HG02885 (cell line): Measurements from ENCODE around the gene CELF5.
"Not testable (repeated sequence)": the region's sequence is repeated elsewhere in the genome, so short reads cannot be mapped to it uniquely, and the experiment has no call there.

Experiments
- ATAC-seq: cut with Tn5 transposase; IDR thresholded peaks from one replicate; pipeline ENCODE4 v1.9.1; 2021; ENCODE audit warnings: mild to moderate bottlenecking; ENCODE audit not compliant: unreplicated experiment, poor library complexity

The CELF5 gene

GRCh38 chr19:3335431-3336350 is 111.2 kb downstream of the CELF5 start:
- no peak for ATAC-seq

DNA sequence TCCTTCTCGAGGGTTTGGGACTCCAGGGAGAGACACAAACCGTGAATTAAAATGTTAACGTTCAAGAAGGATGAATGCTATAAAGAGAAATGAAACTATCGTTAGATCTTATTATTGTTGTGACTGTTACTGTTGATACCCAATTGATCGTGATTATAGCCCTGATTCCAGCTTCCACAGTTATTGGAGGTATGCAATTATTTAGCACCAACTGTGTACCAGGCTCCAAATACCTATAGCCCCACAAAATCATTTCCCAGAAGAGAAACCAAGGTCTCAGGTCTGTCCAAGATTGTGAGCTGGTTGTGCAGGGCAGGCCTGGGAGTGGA is 111.9 kb downstream of the CELF5 start:
- no peak for ATAC-seq

DNA sequence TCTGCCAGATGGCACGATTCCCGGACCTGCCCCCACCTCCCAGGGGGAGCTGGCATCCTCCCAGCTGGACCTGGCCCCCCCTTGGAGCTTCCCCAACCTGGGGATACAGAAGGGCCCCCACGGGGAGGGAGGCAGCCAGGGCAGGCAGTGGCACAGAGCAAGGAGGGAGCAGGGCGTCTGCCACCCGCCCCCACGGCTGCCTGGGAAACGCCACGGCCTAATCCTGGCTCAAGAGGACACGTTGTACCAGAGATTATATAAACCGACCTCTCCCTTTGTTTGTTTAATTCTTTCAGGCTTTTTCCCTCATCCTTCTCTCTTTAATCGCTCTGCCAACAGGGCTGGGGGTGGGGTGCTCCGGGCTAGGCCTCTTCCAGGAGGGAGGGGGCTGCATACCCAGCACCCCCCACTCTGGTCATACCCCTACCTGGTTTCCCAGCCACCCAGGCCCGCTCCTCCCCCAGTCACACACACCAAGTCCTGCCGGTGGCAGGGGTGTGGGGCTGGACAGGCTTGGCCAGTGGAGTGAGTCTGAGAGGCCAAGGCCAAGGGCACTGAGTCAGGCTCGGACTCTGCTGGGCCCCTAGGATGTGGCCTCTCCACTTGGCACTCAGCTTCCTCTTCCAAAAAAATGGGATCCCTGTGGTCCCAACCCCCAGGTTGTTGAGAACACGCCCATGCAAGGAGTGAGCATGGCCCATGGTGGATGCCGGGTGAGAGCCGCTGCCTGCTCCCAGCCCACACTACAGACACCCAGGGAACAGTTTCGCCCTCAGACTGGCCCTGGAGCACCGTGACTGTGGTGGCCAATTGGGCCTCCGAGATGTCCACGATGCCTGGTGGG is 112.4 kb downstream of the CELF5 start:
- ATAC-seq: no peak

DNA sequence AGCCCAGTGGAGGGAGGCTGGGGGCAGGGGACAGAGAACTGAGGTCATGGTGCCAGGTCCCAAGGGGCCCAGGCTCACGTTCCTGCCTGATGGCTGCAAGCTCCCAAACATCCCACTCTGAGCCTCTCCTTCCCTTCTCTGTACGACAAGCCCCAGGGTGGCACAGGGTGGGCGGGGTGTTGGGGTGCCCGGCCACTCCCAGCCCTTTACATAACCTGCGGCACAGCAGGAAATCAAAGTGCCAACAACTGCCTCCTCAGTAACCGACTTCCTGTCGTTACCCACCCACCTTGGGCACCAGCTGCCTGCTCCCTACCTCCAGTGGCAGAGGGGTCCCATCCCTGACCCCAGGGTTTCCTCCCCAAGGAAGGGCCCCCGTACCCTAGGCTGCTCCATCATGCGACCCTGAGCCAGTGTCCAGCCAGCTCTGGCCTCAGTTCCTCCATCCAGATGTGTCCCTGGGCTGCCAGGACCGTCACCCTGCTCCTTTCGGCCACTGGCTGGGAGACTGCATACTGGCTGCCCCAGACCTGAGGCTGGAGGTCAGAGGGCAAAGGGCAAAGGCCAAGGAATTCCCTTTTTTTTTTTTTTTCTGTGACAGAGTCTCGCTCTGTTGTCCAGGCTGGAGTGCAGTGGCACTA is 114.2 kb downstream of the CELF5 start:
- no peak for ATAC-seq

DNA sequence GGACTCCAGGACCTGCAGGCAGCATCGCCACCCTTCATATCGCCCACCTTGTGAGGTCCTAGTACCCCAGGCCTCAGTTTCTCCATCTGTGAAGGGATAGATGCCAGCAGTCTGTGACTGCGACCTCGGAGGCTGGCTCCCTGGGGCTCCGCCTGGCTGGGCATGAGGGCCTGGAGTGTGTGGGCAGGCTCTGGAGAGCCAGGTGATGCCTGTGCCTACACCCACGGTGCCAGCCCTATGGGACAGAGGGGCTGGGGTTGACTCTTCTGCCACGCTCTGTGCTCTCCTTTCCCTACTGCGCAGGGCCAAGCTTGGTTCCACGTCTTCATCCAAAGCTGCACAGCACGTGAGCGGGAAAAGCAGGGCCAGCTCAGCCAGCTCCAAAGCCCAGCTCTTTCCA is 115.9 kb downstream of the CELF5 start:
- ATAC-seq: no peak

DNA sequence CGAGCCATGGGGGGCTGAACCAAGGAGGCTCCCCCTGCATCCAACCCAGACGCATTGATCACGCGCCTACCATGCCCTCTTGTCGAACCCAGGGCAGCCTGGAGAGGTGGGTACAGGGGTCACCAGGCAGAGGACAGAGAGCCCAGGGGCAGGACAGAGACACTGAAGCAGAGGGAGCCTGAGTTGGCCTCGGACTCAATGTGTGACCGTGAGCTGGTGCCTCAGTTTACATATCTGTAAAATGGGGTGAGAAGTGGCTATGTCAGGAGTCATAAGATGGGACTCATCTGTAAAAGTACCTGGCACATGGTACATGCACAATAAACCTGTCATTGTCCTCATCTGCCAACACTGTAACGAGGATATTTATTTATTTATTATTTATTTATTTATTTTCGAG is 117.8 kb downstream of the CELF5 start:
- no peak for ATAC-seq

DNA sequence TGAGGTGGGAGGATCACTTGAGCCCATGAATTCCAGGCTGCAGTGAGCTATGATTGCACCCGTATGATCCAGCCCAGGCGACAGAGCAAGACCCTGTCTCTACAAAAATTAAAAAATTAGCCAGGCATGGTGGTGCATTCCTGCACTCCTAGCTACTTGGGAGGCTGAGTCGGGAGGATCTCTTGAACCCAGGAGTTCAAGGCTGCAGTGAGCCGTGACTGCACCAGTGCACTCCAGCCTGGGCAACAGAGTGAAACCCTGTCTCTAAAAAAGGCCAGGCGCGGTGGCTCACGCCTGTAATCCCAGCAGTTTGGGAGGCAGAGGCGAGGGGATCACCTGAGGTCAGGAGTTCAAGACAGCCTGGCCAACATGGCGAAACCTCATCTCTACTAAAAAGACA is 118.5 kb downstream of the CELF5 start:
- not testable (repeated sequence) for ATAC-seq

- no peak for ATAC-seq
These were observed 119.4 kb downstream of the CELF5 start for GRCh38 chr19:3343619-3344502.

GRCh38 chr19:3344608-3345598 is 120.4 kb downstream of the CELF5 start:
- no peak for ATAC-seq

DNA sequence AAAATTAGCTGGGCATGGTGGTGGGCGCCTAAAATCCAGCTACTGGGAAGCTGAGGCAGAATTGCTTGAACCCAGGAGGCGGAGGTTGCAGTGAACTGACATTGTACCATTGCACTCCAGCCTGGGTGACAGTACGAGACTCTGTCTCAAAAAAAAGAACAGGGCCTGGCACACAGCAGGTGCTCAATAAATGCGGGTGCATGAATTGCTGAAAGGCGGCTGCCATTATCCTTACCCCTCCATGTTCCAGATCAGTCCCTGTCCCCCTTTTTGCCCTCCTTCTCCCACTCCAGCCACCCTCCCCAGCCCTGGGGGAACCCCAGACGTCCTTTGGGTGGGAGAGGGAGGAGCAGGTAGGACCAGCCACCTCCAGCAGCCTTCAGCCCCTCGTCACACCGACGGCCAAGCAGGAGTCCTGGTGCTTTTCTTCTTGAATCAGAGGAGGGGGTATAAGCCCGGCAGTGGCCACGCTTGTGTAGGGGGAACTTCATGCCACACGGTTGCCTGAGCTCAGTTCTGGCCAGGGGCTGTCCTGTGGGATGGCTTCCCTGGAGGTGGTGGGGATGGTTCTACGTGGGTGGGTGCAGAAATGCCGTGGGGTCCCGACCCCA is 121.5 kb downstream of the CELF5 start:
- no peak for ATAC-seq
